Measurements from ENCODE around the gene NEIL1.
"Not testable (repeated sequence)": the region's sequence is repeated elsewhere in the genome, so short reads cannot be mapped to it uniquely, and the experiment has no call there.

DNA sequence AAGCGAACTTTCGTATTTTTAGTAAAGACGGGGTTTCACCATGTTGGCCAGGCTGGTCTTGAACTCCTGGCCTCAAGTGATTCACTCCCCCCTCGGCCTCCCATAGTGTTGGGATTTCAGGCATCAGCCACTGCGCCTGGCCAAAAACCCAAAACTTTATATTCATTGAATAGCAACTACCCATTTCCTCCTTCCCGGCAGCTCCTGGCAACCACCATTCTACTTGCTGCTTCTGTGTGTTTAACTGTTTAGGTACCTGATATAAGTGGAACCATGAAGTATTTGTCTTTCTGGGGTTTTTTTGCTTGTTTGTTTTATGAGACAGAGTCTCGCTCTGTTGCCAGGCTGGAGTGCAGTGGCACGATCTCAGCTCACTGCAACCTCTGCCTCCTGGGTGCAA is 2.9 kb upstream of the NEIL1 start:
- TF ChIP-seq, protein P1, sequence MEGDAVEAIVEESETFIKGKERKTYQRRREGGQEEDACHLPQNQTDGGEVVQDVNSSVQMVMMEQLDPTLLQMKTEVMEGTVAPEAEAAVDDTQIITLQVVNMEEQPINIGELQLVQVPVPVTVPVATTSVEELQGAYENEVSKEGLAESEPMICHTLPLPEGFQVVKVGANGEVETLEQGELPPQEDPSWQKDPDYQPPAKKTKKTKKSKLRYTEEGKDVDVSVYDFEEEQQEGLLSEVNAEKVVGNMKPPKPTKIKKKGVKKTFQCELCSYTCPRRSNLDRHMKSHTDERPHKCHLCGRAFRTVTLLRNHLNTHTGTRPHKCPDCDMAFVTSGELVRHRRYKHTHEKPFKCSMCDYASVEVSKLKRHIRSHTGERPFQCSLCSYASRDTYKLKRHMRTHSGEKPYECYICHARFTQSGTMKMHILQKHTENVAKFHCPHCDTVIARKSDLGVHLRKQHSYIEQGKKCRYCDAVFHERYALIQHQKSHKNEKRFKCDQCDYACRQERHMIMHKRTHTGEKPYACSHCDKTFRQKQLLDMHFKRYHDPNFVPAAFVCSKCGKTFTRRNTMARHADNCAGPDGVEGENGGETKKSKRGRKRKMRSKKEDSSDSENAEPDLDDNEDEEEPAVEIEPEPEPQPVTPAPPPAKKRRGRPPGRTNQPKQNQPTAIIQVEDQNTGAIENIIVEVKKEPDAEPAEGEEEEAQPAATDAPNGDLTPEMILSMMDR (IDR thresholded peaks at IDR 0.05 in 2 of 3, conservative IDR thresholded peaks at IDR 0.05 in 1 of 3; ENCODE audit: borderline replicate concordance in 1 of 3, insufficient read depth in 1 of 3, low read depth in 2 of 3, low read length in 2 of 3), result not testable (repeated sequence)
- TF ChIP-seq, protein P2, sequence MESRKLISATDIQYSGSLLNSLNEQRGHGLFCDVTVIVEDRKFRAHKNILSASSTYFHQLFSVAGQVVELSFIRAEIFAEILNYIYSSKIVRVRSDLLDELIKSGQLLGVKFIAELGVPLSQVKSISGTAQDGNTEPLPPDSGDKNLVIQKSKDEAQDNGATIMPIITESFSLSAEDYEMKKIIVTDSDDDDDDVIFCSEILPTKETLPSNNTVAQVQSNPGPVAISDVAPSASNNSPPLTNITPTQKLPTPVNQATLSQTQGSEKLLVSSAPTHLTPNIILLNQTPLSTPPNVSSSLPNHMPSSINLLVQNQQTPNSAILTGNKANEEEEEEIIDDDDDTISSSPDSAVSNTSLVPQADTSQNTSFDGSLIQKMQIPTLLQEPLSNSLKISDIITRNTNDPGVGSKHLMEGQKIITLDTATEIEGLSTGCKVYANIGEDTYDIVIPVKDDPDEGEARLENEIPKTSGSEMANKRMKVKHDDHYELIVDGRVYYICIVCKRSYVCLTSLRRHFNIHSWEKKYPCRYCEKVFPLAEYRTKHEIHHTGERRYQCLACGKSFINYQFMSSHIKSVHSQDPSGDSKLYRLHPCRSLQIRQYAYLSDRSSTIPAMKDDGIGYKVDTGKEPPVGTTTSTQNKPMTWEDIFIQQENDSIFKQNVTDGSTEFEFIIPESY (IDR thresholded peaks at IDR 0.05; ENCODE audit: extremely low read depth, insufficient replicate concordance, low read length), result not testable (repeated sequence)
- not testable (repeated sequence) for TF ChIP-seq YY1 (IDR thresholded peaks at IDR 0.05; ENCODE audit: extremely low read depth, insufficient replicate concordance, low read depth, low read length)
